ENCODE data around the gene UVSSA.
A peak's percentile ranks its signal among the peaks of the same experiment; 100 is the strongest.

- TF ChIP-seq, protein P1, sequence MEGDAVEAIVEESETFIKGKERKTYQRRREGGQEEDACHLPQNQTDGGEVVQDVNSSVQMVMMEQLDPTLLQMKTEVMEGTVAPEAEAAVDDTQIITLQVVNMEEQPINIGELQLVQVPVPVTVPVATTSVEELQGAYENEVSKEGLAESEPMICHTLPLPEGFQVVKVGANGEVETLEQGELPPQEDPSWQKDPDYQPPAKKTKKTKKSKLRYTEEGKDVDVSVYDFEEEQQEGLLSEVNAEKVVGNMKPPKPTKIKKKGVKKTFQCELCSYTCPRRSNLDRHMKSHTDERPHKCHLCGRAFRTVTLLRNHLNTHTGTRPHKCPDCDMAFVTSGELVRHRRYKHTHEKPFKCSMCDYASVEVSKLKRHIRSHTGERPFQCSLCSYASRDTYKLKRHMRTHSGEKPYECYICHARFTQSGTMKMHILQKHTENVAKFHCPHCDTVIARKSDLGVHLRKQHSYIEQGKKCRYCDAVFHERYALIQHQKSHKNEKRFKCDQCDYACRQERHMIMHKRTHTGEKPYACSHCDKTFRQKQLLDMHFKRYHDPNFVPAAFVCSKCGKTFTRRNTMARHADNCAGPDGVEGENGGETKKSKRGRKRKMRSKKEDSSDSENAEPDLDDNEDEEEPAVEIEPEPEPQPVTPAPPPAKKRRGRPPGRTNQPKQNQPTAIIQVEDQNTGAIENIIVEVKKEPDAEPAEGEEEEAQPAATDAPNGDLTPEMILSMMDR (IDR thresholded peaks at IDR 0.05) = peak in 1 of 5 experiments; percentile 21
- TF ChIP-seq EP300 (IDR thresholded peaks at IDR 0.05; ENCODE audit: low read depth) = no peak
- TF ChIP-seq POLR2AphosphoS5 (IDR thresholded peaks at IDR 0.05) = no peak
Measured at GRCh38 chr4:1345903-1346780, 866 bp upstream of the UVSSA start.
